ENCODE results near the gene TRAPPC2L. TPM values are rescaled to one million over a fixed set of nuclear protein-coding genes. Genes with fewer than 3 reads are reported as not detected.

Gene TRAPPC2L
- total and polyA plus RNA-seq, 3 donors from 2014 or later = 58.3 to 216 (median 59.8) TPM

GRCh38 chr16:88841521-88842307, 15.2 kb upstream of the TRAPPC2L start:
- Histone ChIP-seq H3K27ac (no peak overlapping the region), H3K27me3 (no peaks in the 10 kb centered on the region), H3K4me1 (no peaks in the 10 kb centered on the region), H3K9me3 (no peaks in the 10 kb centered on the region), H3K4me3 (no peak overlapping the region), H3K36me3 (ENCODE audit: low read depth, missing control alignments) (no peaks in the 10 kb centered on the region)
- DNase-seq = no peak
- intact Hi-C loops (cut with DNase I; ENCODE audit: low total_unique reads) = no loop called here
- no peak for TF ChIP-seq CTCF (IDR thresholded peaks at IDR 0.05)
- no peak for TF ChIP-seq POLR2A (IDR thresholded peaks at IDR 0.05)
- 91 to 97% methylated on average over 21 to 40 of the region's 40 CpGs for WGBS, 2 donors

GRCh38 chr16:88842308-88842756, 14.6 kb upstream of the TRAPPC2L start:
- Histone ChIP-seq H3K4me1 (no peaks in the 10 kb centered on the region), H3K36me3 (ENCODE audit: low read depth, missing control alignments) (no peaks in the 10 kb centered on the region), H3K9me3 (no peaks in the 10 kb centered on the region), H3K27me3 (no peaks in the 10 kb centered on the region), H3K4me3 (no peak overlapping the region), H3K27ac (no peak overlapping the region)
- intact Hi-C loops (cut with DNase I; ENCODE audit: low total_unique reads) = no loop called here
- no peak for TF ChIP-seq POLR2A (IDR thresholded peaks at IDR 0.05)
- TF ChIP-seq CTCF (IDR thresholded peaks at IDR 0.05) = no peak
- 85 to 87% methylated on average over 11 to 15 of the region's 15 CpGs for WGBS, 2 donors
- DNase-seq = no peak

- Histone ChIP-seq H3K36me3 (ENCODE audit: low read depth, missing control alignments) (no peaks in the 10 kb centered on the region), H3K27ac (no peak overlapping the region), H3K9me3 (no peaks in the 10 kb centered on the region), H3K4me3 (no peak overlapping the region), H3K4me1 (no peaks in the 10 kb centered on the region), H3K27me3 (no peaks in the 10 kb centered on the region)
- intact Hi-C loops (cut with DNase I; ENCODE audit: low total_unique reads) = no loop called here
- TF ChIP-seq POLR2A (IDR thresholded peaks at IDR 0.05) = no peak
- no peak for TF ChIP-seq CTCF (IDR thresholded peaks at IDR 0.05)
- 95 to 99% methylated on average over 14 to 25 of the region's 25 CpGs for WGBS, 2 donors
- no peak for DNase-seq
Measured at GRCh38 chr16:88842806-88843205, 14.1 kb upstream of the TRAPPC2L start.

- WGBS, 2 donors = 92% methylated on average over 20 of the region's 20 CpGs
Measured at GRCh38 chr16:88843256-88843655, 13.7 kb upstream of the TRAPPC2L start.

More at GRCh38 chr16:88843256-88843655, 13.7 kb upstream of the TRAPPC2L start:
- no peak overlapping the region for H3K4me3 ChIP-seq
- no peak overlapping the region for H3K27ac ChIP-seq
- no peak for DNase-seq
- H3K4me1 ChIP-seq = no peaks in the 10 kb centered on the region
- H3K9me3 ChIP-seq = no peaks in the 10 kb centered on the region
- no peaks in the 10 kb centered on the region for H3K36me3 ChIP-seq (ENCODE audit: low read depth, missing control alignments)
- H3K27me3 ChIP-seq = no peaks in the 10 kb centered on the region
- TF ChIP-seq POLR2A (IDR thresholded peaks at IDR 0.05) = no peak
- no peak for TF ChIP-seq CTCF (IDR thresholded peaks at IDR 0.05)
- intact Hi-C loops (cut with DNase I; ENCODE audit: low total_unique reads) = no loop called here
